GM23338 (cell line): ENCODE measurements around the gene FAM53B. TPM values are rescaled to one million over a fixed set of nuclear protein-coding genes. Genes with fewer than 3 reads are reported as not detected.
A peak's percentile ranks its signal among the peaks of the same experiment; 100 is the strongest.

Source experiments
- ATAC-seq: fragments of 200-7000 bp; cut with Tn5 transposase; 3 replicates; pipeline ENCODE4 v1.9.1; 2020
- DNase-seq: peaks from one replicate; pipeline ENCODE4 v3.0.0-alpha.2; 2015; ENCODE audit warnings: low spot score
- H2AFZ ChIP-seq: fragments of 200-600 bp; sonication (generic); 2 replicates; pipeline ENCODE4 v1.8.0; 2016; ENCODE audit warnings: antibody characterized with exemption, mild to moderate bottlenecking, moderate library complexity
- H3F3A ChIP-seq: fragments of 200-600 bp; sonication (generic); replicated peaks from 2 replicates; pipeline ENCODE4 v1.8.0; 2017; ENCODE audit warnings: antibody characterized with exemption, mixed run types, low read depth
- H3K27ac ChIP-seq: fragments of 200-600 bp; sonication (generic); 2 replicates; pipeline ENCODE4 v1.6.1; 2016; ENCODE audit warnings: low read depth
- H3K27me3 ChIP-seq: fragments of 200-600 bp; sonication (generic); 2 replicates; pipeline ENCODE4 v1.8.0; 2016; ENCODE audit warnings: mild to moderate bottlenecking, mixed run types, moderate library complexity; ENCODE audit not compliant: insufficient read depth
- H3K36me3 ChIP-seq: fragments of 200-600 bp; sonication (generic); 2 replicates; pipeline ENCODE4 v1.8.0; 2016; ENCODE audit warnings: mild to moderate bottlenecking; ENCODE audit not compliant: insufficient read depth
- H3K4me1 ChIP-seq: fragments of 200-600 bp; sonication (generic); 2 replicates; pipeline ENCODE4 v1.8.0; 2016; ENCODE audit warnings: mild to moderate bottlenecking, moderate library complexity; ENCODE audit not compliant: insufficient read depth
- H3K4me2 ChIP-seq: fragments of 200-600 bp; sonication (generic); 2 replicates; pipeline ENCODE4 v1.7.1; 2017; ENCODE audit warnings: mixed run types
- H3K4me3 ChIP-seq: fragments of 200-600 bp; sonication (generic); 2 replicates; pipeline ENCODE4 v1.6.1; 2016; ENCODE audit warnings: mixed run types
- H3K79me2 ChIP-seq: fragments of 200-600 bp; sonication (generic); replicated peaks from 2 replicates; pipeline ENCODE4 v1.8.0; 2017; ENCODE audit warnings: mild to moderate bottlenecking; ENCODE audit not compliant: insufficient read depth
- H3K9me2 ChIP-seq: fragments of 200-600 bp; sonication (generic); 2 replicates; pipeline ENCODE4 v1.8.0; 2017; ENCODE audit not compliant: insufficient read depth
- H4K20me1 ChIP-seq: fragments of 200-600 bp; sonication (generic); replicated peaks from 2 replicates; pipeline ENCODE4 v1.8.0; 2017; ENCODE audit warnings: mild to moderate bottlenecking; ENCODE audit not compliant: insufficient read depth
- H3K27ac Mint-ChIP-seq: 2 replicates; pipeline ENCODE4 v1.8.0; 2020; ENCODE audit warnings: inconsistent platforms, mild to moderate bottlenecking, moderate library complexity, mixed read lengths
- H3K27me3 Mint-ChIP-seq: 3 replicates; pipeline ENCODE4 v1.8.0; 2022; ENCODE audit warnings: low read depth, mild to moderate bottlenecking, moderate library complexity, mixed read lengths, inconsistent platforms; ENCODE audit not compliant: insufficient read depth, poor library complexity
- H3K36me3 Mint-ChIP-seq: 3 replicates; pipeline ENCODE4 v1.8.0; 2021; ENCODE audit warnings: low read depth, mild to moderate bottlenecking, inconsistent platforms, moderate library complexity, mixed read lengths
- H3K4me1 Mint-ChIP-seq: 3 replicates; pipeline ENCODE4 v1.8.0; 2020; ENCODE audit warnings: mild to moderate bottlenecking, inconsistent platforms, mixed read lengths
- H3K4me3 Mint-ChIP-seq: 3 replicates; pipeline ENCODE4 v1.8.0; 2021; ENCODE audit warnings: moderate library complexity, mild to moderate bottlenecking, inconsistent platforms, mixed read lengths
- H3K9me3 Mint-ChIP-seq: 3 replicates; pipeline ENCODE4 v1.8.0; 2020; ENCODE audit warnings: moderate library complexity, mild to moderate bottlenecking, inconsistent platforms, mixed read lengths
- CREB1 ChIP-seq: fragments of 250-450 bp; sonication (Bioruptor Pico); IDR thresholded peaks from 2 replicates; pipeline ENCODE4 v1.5.0; 2020; ENCODE audit warnings: low read depth, mild to moderate bottlenecking, moderate library complexity
- EZH2 ChIP-seq: fragments of 200-600 bp; sonication (generic); IDR thresholded peaks from one replicate; pipeline ENCODE4 v1.8.0; 2017; ENCODE audit warnings: antibody characterized with exemption, mild to moderate bottlenecking, low read depth; ENCODE audit not compliant: unreplicated experiment
- EZH2phosphoT487 ChIP-seq: fragments of 200-600 bp; sonication (generic); IDR thresholded peaks from one replicate; pipeline ENCODE4 v1.8.1; 2018; ENCODE audit warnings: antibody characterized with exemption; ENCODE audit not compliant: unreplicated experiment
- JUNB ChIP-seq: IDR thresholded peaks from one replicate; pipeline ENCODE4 v1.6.1; 2016; ENCODE audit warnings: antibody characterized with exemption; ENCODE audit not compliant: unreplicated experiment
- NANOG ChIP-seq: IDR thresholded peaks from 2 replicates; pipeline ENCODE4 v1.6.1; 2016; ENCODE audit warnings: antibody characterized with exemption, borderline replicate concordance
- POLR2AphosphoS5 ChIP-seq: IDR thresholded peaks from 2 replicates; pipeline ENCODE4 v1.6.1; 2016; ENCODE audit warnings: antibody characterized with exemption, low read depth
- ZNF114 ChIP-seq: fragments of 250-450 bp; sonication (Bioruptor Pico); IDR thresholded peaks from 2 replicates; pipeline ENCODE4 v1.5.0; 2020; ENCODE audit warnings: mild to moderate bottlenecking, moderate library complexity
- polyA plus RNA-seq: library from polyadenylated mRNA; unstranded; fragments of >200 nt; fragmentation: Nextera tagmentation; extraction: Ambion mirVana; gene quantifications from 2 replicates; pipeline ENCODE4 v1.2.1, GENCODE V29; 2016
- total RNA-seq: library from RNA; depleted of rRNA; stranded (reverse); fragments of >200 nt; shearing (Covaris generic); gene quantifications from 2 replicates; pipeline ENCODE4 v1.2.3, GENCODE V29; 2014
- TF ChIP-seq, protein P1 (sequence below): fragments of 250-450 bp; sonication (Bioruptor Pico); IDR thresholded peaks from 2 replicates; pipeline ENCODE4 v1.5.0; 2020; ENCODE audit warnings: mild to moderate bottlenecking, moderate library complexity
- TF ChIP-seq, protein P2 (sequence below): IDR thresholded peaks from one replicate; pipeline ENCODE4 v1.6.1; 2018; ENCODE audit warnings: antibody characterized with exemption; ENCODE audit not compliant: unreplicated experiment
- TF ChIP-seq, protein P3 (sequence below): IDR thresholded peaks from 2 replicates; pipeline ENCODE4 v1.6.1; 2016; ENCODE audit warnings: antibody characterized with exemption

Gene FAM53B
- total and polyA plus RNA-seq, 2 experiments from 2014 or later, result 3.0 to 20.3 TPM

DNA sequence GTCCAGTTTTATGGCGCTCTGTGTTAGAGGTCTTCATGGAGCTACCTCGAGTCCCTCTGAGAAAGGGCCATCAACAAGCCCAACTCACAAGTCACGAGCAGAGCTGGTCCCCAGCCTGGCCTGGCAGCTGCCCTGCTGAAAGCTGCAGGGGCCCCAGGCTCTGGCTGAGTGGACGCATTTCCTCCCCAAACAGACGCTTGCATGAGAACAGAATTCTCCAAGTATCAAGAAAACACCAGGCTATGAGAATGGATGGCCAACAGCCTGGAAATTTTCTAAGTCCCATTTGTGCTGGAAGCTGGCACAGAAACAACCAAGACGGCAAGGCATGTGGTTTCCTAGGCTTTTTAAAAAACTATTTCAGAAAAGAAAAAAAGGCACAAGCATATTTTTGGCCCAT is 114.8 kb downstream of the FAM53B start:
- peaks cover 26% of the 10 kb centered on the region for H3K4me1 Mint-ChIP-seq
- no peak overlapping the region for H2AFZ ChIP-seq
- no peaks in the 10 kb centered on the region for H3F3A ChIP-seq
- no peaks in the 10 kb centered on the region for H3K9me3 Mint-ChIP-seq
- peaks cover 20% of the 10 kb centered on the region for H3K27me3 Mint-ChIP-seq
- H3K79me2 ChIP-seq, result 0 out of 2 replicates have a peak, but pooled peaks cover 3% of the 10 kb centered on the region
- DNase-seq, result no peak
- H3K4me3 ChIP-seq, result no peak overlapping the region
- no peaks in the 10 kb centered on the region for H3K36me3 Mint-ChIP-seq
- no peaks in the 10 kb centered on the region for H4K20me1 ChIP-seq
- no peak for ATAC-seq
- H3K4me1 ChIP-seq, result peaks cover 12% of the 10 kb centered on the region
- peak overlapping the region; percentile 38; the same call in 1 of the 2 replicates for H3K4me2 ChIP-seq
- H3K27ac ChIP-seq, result no peak overlapping the region
- H3K4me3 Mint-ChIP-seq, result no peak overlapping the region
- no peaks in the 10 kb centered on the region for H3K27me3 ChIP-seq
- H3K27ac Mint-ChIP-seq, result no peak overlapping the region
- H3K9me2 ChIP-seq, result no peaks in the 10 kb centered on the region
- H3K36me3 ChIP-seq, result no peaks in the 10 kb centered on the region
- TF ChIP-seq EZH2 (no peak), EZH2phosphoT487 (no peak), CREB1 (CRISPR knock-in tag) (no peak), NANOG (no peak), JUNB (no peak), POLR2AphosphoS5 (no peak), ZNF114 (CRISPR knock-in tag) (no peak)
- TF ChIP-seq, protein P1, sequence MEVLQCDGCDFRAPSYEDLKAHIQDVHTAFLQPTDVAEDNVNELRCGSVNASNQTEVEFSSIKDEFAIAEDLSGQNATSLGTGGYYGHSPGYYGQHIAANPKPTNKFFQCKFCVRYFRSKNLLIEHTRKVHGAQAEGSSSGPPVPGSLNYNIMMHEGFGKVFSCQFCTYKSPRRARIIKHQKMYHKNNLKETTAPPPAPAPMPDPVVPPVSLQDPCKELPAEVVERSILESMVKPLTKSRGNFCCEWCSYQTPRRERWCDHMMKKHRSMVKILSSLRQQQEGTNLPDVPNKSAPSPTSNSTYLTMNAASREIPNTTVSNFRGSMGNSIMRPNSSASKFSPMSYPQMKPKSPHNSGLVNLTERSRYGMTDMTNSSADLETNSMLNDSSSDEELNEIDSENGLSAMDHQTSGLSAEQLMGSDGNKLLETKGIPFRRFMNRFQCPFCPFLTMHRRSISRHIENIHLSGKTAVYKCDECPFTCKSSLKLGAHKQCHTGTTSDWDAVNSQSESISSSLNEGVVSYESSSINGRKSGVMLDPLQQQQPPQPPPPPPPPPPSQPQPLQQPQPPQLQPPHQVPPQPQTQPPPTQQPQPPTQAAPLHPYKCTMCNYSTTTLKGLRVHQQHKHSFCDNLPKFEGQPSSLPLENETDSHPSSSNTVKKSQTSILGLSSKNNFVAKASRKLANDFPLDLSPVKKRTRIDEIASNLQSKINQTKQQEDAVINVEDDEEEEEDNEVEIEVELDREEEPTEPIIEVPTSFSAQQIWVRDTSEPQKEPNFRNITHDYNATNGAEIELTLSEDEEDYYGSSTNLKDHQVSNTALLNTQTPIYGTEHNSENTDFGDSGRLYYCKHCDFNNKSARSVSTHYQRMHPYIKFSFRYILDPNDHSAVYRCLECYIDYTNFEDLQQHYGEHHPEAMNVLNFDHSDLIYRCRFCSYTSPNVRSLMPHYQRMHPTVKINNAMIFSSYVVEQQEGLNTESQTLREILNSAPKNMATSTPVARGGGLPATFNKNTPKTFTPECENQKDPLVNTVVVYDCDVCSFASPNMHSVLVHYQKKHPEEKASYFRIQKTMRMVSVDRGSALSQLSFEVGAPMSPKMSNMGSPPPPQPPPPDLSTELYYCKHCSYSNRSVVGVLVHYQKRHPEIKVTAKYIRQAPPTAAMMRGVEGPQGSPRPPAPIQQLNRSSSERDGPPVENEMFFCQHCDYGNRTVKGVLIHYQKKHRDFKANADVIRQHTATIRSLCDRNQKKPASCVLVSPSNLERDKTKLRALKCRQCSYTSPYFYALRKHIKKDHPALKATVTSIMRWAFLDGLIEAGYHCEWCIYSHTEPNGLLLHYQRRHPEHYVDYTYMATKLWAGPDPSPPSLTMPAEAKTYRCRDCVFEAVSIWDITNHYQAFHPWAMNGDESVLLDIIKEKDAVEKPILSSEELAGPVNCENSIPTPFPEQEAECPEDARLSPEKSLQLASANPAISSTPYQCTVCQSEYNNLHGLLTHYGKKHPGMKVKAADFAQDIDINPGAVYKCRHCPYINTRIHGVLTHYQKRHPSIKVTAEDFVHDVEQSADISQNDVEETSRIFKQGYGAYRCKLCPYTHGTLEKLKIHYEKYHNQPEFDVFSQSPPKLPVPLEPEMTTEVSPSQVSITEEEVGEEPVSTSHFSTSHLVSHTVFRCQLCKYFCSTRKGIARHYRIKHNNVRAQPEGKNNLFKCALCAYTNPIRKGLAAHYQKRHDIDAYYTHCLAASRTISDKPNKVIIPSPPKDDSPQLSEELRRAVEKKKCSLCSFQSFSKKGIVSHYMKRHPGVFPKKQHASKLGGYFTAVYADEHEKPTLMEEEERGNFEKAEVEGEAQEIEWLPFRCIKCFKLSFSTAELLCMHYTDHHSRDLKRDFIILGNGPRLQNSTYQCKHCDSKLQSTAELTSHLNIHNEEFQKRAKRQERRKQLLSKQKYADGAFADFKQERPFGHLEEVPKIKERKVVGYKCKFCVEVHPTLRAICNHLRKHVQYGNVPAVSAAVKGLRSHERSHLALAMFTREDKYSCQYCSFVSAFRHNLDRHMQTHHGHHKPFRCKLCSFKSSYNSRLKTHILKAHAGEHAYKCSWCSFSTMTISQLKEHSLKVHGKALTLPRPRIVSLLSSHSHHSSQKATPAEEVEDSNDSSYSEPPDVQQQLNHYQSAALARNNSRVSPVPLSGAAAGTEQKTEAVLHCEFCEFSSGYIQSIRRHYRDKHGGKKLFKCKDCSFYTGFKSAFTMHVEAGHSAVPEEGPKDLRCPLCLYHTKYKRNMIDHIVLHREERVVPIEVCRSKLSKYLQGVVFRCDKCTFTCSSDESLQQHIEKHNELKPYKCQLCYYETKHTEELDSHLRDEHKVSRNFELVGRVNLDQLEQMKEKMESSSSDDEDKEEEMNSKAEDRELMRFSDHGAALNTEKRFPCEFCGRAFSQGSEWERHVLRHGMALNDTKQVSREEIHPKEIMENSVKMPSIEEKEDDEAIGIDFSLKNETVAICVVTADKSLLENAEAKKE (CRISPR knock-in tag), result no peak
- TF ChIP-seq, protein P2, sequence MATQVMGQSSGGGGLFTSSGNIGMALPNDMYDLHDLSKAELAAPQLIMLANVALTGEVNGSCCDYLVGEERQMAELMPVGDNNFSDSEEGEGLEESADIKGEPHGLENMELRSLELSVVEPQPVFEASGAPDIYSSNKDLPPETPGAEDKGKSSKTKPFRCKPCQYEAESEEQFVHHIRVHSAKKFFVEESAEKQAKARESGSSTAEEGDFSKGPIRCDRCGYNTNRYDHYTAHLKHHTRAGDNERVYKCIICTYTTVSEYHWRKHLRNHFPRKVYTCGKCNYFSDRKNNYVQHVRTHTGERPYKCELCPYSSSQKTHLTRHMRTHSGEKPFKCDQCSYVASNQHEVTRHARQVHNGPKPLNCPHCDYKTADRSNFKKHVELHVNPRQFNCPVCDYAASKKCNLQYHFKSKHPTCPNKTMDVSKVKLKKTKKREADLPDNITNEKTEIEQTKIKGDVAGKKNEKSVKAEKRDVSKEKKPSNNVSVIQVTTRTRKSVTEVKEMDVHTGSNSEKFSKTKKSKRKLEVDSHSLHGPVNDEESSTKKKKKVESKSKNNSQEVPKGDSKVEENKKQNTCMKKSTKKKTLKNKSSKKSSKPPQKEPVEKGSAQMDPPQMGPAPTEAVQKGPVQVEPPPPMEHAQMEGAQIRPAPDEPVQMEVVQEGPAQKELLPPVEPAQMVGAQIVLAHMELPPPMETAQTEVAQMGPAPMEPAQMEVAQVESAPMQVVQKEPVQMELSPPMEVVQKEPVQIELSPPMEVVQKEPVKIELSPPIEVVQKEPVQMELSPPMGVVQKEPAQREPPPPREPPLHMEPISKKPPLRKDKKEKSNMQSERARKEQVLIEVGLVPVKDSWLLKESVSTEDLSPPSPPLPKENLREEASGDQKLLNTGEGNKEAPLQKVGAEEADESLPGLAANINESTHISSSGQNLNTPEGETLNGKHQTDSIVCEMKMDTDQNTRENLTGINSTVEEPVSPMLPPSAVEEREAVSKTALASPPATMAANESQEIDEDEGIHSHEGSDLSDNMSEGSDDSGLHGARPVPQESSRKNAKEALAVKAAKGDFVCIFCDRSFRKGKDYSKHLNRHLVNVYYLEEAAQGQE, result no peak
- TF ChIP-seq, protein P3, sequence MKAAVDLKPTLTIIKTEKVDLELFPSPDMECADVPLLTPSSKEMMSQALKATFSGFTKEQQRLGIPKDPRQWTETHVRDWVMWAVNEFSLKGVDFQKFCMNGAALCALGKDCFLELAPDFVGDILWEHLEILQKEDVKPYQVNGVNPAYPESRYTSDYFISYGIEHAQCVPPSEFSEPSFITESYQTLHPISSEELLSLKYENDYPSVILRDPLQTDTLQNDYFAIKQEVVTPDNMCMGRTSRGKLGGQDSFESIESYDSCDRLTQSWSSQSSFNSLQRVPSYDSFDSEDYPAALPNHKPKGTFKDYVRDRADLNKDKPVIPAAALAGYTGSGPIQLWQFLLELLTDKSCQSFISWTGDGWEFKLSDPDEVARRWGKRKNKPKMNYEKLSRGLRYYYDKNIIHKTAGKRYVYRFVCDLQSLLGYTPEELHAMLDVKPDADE, result no peak
